ENCODE data around the gene UBE2O.

Gene UBE2O

DNA sequence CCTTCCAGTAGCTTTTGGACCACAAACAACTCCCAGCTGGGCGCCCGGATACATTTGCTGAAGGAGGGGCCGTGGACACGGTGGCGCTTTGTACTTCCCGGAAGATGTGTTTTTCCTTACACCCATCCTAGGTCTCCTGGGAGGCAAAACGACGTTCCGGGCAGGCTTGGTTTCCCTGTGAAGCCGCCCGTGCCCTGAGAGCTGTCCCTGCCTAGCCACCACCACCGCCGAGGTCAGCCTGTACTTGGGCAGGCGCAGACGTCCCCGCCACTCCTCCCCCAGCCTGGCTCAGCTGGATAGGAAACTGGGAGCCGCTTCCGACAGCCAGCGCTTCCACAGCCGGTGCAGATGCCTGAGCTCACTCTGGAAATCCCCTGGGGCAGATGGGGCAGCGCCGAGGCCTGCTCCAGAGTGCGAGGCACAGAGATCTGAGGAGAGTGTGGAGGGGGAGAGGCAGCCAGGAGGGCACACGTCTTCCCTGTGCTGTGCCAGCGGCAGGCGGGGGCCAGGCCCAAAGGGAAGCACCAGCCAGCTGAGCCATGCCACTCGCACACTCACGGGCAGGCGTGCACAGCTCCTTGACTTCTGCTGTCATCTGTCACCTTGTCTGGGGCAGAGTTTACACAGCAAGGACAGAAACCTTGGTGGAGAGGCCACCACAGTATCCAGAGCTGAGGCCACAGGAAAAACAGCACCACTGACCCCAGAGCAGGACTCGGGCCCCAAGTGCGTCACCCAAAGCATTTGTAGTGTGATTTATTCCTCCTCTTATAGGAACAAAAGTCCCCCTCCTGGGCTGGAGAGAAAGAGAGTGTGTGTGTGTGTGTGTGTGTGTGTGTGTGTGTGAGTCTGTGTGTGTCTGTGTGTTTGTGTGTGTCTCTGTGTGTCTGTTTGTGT, 45.3 kb upstream of the UBE2O start:
- TF ChIP-seq GLIS3 (CRISPR knock-in tag; IDR thresholded peaks at IDR 0.05) (no peak), ZNF8 (CRISPR knock-in tag; IDR thresholded peaks at IDR 0.05) (no peak), BACH2 (CRISPR knock-in tag; IDR thresholded peaks at IDR 0.05; ENCODE audit: borderline replicate concordance) (no peak), TCF4 (CRISPR knock-in tag; IDR thresholded peaks at IDR 0.05; ENCODE audit: borderline replicate concordance) (peak; percentile 53; the same call in 1 of the 2 replicates), ZFP30 (CRISPR knock-in tag; IDR thresholded peaks at IDR 0.05) (no peak), ZFP3 (CRISPR knock-in tag; IDR thresholded peaks at IDR 0.05) (0 out of 2 replicates have a peak, but pooled peaks have one; percentile 56), SNAI2 (CRISPR knock-in tag; IDR thresholded peaks at IDR 0.05) (no peak), ZC3H10 (CRISPR knock-in tag; IDR thresholded peaks at IDR 0.05) (no peak), CSDC2 (CRISPR knock-in tag; IDR thresholded peaks at IDR 0.05) (peak; percentile 60; the same call in 1 of the 2 replicates)
- TF ChIP-seq, protein P1, sequence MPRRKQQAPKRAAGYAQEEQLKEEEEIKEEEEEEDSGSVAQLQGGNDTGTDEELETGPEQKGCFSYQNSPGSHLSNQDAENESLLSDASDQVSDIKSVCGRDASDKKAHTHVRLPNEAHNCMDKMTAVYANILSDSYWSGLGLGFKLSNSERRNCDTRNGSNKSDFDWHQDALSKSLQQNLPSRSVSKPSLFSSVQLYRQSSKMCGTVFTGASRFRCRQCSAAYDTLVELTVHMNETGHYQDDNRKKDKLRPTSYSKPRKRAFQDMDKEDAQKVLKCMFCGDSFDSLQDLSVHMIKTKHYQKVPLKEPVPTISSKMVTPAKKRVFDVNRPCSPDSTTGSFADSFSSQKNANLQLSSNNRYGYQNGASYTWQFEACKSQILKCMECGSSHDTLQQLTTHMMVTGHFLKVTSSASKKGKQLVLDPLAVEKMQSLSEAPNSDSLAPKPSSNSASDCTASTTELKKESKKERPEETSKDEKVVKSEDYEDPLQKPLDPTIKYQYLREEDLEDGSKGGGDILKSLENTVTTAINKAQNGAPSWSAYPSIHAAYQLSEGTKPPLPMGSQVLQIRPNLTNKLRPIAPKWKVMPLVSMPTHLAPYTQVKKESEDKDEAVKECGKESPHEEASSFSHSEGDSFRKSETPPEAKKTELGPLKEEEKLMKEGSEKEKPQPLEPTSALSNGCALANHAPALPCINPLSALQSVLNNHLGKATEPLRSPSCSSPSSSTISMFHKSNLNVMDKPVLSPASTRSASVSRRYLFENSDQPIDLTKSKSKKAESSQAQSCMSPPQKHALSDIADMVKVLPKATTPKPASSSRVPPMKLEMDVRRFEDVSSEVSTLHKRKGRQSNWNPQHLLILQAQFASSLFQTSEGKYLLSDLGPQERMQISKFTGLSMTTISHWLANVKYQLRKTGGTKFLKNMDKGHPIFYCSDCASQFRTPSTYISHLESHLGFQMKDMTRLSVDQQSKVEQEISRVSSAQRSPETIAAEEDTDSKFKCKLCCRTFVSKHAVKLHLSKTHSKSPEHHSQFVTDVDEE (CRISPR knock-in tag; IDR thresholded peaks at IDR 0.05), result peak; percentile 75; the same call in 1 of the 2 replicates

DNA sequence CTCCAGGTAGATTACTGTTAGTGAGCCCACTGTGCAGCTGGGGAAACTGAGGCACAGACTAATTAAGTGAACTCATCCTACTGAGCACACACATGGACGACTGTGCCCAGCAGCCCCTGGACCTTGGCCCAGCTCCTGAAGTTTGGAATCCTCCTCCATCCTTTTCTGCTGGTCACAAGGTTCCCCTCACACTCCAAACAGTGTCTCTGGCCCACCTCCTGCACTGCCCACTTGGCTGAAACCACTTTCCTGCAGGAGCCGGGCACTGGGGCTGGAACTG, 44.7 kb upstream of the UBE2O start:
- TF ChIP-seq, protein P2, sequence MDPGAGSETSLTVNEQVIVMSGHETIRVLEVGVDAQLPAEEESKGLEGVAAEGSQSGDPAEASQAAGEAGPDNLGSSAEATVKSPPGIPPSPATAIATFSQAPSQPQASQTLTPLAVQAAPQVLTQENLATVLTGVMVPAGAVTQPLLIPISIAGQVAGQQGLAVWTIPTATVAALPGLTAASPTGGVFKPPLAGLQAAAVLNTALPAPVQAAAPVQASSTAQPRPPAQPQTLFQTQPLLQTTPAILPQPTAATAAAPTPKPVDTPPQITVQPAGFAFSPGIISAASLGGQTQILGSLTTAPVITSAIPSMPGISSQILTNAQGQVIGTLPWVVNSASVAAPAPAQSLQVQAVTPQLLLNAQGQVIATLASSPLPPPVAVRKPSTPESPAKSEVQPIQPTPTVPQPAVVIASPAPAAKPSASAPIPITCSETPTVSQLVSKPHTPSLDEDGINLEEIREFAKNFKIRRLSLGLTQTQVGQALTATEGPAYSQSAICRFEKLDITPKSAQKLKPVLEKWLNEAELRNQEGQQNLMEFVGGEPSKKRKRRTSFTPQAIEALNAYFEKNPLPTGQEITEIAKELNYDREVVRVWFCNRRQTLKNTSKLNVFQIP (CRISPR knock-in tag; IDR thresholded peaks at IDR 0.05; ENCODE audit: borderline replicate concordance, low read depth), result no peak
- TF ChIP-seq ISL1 (CRISPR knock-in tag; IDR thresholded peaks at IDR 0.05) (no peak), OSR1 (CRISPR knock-in tag; IDR thresholded peaks at IDR 0.05) (no peak), TCF4 (CRISPR knock-in tag; IDR thresholded peaks at IDR 0.05; ENCODE audit: borderline replicate concordance) (no peak), ZNF70 (CRISPR knock-in tag; IDR thresholded peaks at IDR 0.05) (no peak), BACH2 (CRISPR knock-in tag; IDR thresholded peaks at IDR 0.05; ENCODE audit: borderline replicate concordance) (no peak), ESRRG (CRISPR knock-in tag; IDR thresholded peaks at IDR 0.05) (no peak), ZFP3 (CRISPR knock-in tag; IDR thresholded peaks at IDR 0.05) (no peak), ZFP30 (CRISPR knock-in tag; IDR thresholded peaks at IDR 0.05) (no peak), ZC3H10 (CRISPR knock-in tag; IDR thresholded peaks at IDR 0.05) (no peak), PPARA (CRISPR knock-in tag; IDR thresholded peaks at IDR 0.05; ENCODE audit: borderline replicate concordance) (no peak), GLIS3 (CRISPR knock-in tag; IDR thresholded peaks at IDR 0.05) (no peak), TOX (CRISPR knock-in tag; IDR thresholded peaks at IDR 0.05; ENCODE audit: borderline replicate concordance) (no peak), CSDC2 (CRISPR knock-in tag; IDR thresholded peaks at IDR 0.05) (no peak)
- TF ChIP-seq, protein P3, sequence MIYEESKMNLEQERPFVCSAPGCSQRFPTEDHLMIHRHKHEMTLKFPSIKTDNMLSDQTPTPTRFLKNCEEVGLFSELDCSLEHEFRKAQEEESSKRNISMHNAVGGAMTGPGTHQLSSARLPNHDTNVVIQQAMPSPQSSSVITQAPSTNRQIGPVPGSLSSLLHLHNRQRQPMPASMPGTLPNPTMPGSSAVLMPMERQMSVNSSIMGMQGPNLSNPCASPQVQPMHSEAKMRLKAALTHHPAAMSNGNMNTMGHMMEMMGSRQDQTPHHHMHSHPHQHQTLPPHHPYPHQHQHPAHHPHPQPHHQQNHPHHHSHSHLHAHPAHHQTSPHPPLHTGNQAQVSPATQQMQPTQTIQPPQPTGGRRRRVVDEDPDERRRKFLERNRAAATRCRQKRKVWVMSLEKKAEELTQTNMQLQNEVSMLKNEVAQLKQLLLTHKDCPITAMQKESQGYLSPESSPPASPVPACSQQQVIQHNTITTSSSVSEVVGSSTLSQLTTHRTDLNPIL (CRISPR knock-in tag; IDR thresholded peaks at IDR 0.05; ENCODE audit: low read depth), result no peak
- TF ChIP-seq, protein P1 (CRISPR knock-in tag; IDR thresholded peaks at IDR 0.05), result no peak

More for the DNA sequence above, 45.3 kb upstream of the UBE2O start:
- peak; percentile 76 for ATAC-seq

DNA sequence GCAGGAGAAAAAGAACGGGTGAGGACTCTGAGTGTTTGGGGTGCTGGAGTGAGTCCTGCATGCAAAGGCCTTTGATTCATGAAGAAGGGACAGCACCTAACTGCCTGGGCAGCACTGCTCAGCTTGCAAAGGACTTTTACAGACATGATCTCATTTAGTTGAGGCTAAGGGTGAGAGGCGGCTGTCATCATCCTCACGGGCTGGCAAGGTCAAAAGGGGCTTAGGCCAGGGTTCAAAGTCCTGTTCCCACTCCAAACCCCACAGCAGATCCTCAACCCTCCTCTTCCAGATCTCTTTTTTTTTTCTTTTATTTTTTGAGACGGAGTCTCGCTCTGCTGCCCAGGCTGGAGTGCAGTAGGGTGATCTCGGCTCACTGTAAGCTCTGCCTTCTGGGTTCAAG, 43.5 kb upstream of the UBE2O start:
- no peak for ATAC-seq
- TF ChIP-seq OSR1 (CRISPR knock-in tag; IDR thresholded peaks at IDR 0.05) (no peak), GLIS3 (CRISPR knock-in tag; IDR thresholded peaks at IDR 0.05) (no peak), ZNF8 (CRISPR knock-in tag; IDR thresholded peaks at IDR 0.05) (no peak), ZFP30 (CRISPR knock-in tag; IDR thresholded peaks at IDR 0.05) (no peak), TCF4 (CRISPR knock-in tag; IDR thresholded peaks at IDR 0.05; ENCODE audit: borderline replicate concordance) (no peak), ZNF70 (CRISPR knock-in tag; IDR thresholded peaks at IDR 0.05) (no peak), ZFP3 (CRISPR knock-in tag; IDR thresholded peaks at IDR 0.05) (no peak), CSDC2 (CRISPR knock-in tag; IDR thresholded peaks at IDR 0.05) (no peak), ZNF565 (CRISPR knock-in tag; conservative IDR thresholded peaks at IDR 0.05; ENCODE audit: low read depth) (no peak), ESRRG (CRISPR knock-in tag; IDR thresholded peaks at IDR 0.05) (no peak), ZC3H10 (CRISPR knock-in tag; IDR thresholded peaks at IDR 0.05) (no peak)
- TF ChIP-seq, protein P4, sequence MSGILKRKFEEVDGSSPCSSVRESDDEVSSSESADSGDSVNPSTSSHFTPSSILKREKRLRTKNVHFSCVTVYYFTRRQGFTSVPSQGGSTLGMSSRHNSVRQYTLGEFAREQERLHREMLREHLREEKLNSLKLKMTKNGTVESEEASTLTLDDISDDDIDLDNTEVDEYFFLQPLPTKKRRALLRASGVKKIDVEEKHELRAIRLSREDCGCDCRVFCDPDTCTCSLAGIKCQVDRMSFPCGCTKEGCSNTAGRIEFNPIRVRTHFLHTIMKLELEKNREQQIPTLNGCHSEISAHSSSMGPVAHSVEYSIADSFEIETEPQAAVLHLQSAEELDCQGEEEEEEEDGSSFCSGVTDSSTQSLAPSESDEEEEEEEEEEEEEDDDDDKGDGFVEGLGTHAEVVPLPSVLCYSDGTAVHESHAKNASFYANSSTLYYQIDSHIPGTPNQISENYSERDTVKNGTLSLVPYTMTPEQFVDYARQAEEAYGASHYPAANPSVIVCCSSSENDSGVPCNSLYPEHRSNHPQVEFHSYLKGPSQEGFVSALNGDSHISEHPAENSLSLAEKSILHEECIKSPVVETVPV (CRISPR knock-in tag; IDR thresholded peaks at IDR 0.05), result no peak
- TF ChIP-seq, protein P3 (CRISPR knock-in tag; IDR thresholded peaks at IDR 0.05; ENCODE audit: low read depth), result no peak
- TF ChIP-seq, protein P5, sequence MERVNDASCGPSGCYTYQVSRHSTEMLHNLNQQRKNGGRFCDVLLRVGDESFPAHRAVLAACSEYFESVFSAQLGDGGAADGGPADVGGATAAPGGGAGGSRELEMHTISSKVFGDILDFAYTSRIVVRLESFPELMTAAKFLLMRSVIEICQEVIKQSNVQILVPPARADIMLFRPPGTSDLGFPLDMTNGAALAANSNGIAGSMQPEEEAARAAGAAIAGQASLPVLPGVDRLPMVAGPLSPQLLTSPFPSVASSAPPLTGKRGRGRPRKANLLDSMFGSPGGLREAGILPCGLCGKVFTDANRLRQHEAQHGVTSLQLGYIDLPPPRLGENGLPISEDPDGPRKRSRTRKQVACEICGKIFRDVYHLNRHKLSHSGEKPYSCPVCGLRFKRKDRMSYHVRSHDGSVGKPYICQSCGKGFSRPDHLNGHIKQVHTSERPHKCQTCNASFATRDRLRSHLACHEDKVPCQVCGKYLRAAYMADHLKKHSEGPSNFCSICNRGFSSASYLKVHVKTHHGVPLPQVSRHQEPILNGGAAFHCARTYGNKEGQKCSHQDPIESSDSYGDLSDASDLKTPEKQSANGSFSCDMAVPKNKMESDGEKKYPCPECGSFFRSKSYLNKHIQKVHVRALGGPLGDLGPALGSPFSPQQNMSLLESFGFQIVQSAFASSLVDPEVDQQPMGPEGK (CRISPR knock-in tag; IDR thresholded peaks at IDR 0.05; ENCODE audit: borderline replicate concordance), result no peak

More for the DNA sequence above, 44.7 kb upstream of the UBE2O start:
- no peak for ATAC-seq
